Fibroblast of lung (primary cell): ENCODE data around the gene OSM.

Source experiments
- CTCF ChIP-seq, 2 donors: IDR thresholded peaks in 1 of 2; conservative IDR thresholded peaks in 1 of 2; 1 replicate in 1 of 2; 2 replicates in 1 of 2; pipeline ENCODE4 v1.5.1; 2011 to 2012; ENCODE audit warnings: low read length in 2 of 2, control low read depth in 1 of 2, inconsistent platforms in 1 of 2, low read depth in 1 of 2, mild to moderate bottlenecking in 1 of 2
- EZH2 ChIP-seq: IDR thresholded peaks from 2 replicates; pipeline ENCODE4 v1.5.1; 2012; ENCODE audit warnings: low read length, control low read depth, mild to moderate bottlenecking; ENCODE audit errors: missing control alignments

DNA sequence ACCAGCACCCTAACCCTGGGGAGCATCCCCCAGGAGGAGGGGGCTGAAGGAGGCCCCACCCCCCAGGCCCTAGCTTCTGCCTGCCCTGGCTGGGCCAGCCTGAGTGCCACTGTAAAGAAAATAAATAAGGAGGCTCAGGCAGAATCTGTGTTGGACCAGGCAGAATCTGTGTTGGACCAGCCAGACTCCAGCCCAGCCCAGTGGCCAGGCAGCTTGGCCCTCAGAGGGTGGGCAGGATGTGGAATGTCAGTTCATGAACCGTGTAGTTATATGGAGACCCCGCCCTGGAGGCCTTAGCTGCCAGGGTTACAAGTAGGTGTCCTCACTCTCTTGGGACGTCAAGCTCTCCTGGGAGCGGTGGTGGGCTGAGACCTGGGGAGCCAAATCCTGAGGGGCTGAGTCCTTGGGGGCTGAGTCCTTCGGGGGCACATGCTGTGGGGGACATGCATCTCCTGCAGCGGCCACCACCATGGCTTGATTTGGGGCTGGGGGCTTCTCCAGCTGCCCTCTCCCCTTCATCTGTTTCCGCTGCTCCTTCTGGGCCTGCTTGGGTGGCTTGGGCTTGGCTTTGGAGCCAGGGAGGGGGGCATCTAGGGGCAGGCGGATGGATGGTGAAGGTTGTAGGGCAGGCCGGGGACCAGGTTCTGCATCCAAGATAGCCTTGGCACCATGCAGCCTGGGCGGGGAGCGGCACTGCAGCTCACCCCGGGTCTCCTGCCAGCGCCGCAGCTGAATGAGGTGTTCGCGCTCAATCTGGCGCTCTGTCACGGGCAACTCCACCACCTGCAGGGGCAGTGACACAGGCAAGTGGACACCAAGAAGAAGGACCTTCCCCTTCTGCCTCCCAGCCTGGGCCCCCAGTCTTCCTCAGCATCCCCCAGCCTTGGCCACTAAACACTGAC lies 25.7 kb upstream of the OSM start:
- TF ChIP-seq CTCF (conservative IDR thresholded peaks at IDR 0.05 in 1 of 2, IDR thresholded peaks at IDR 0.05 in 1 of 2; ENCODE audit: low read depth in 1 of 2, low read length in 2 of 2) (no peak), EZH2 (no peak)
